Kidney epithelial cell (primary cell): Measurements from ENCODE around the gene GREB1. TPM values are rescaled to one million over a fixed set of nuclear protein-coding genes. Genes with fewer than 3 reads are reported as not detected.

Source experiments
- DNase-seq: peaks from one replicate; pipeline ENCODE4 v3.0.0-alpha.2; 2010; ENCODE audit warnings: low read depth
- H3K27me3 ChIP-seq: 2 replicates; pipeline ENCODE4 v1.6.0; 2011; ENCODE audit warnings: low read length; ENCODE audit not compliant: control insufficient read depth, insufficient read depth
- H3K36me3 ChIP-seq: 2 replicates; pipeline ENCODE4 v1.5.1; 2011; ENCODE audit warnings: low read length; ENCODE audit not compliant: control insufficient read depth, insufficient read depth
- H3K4me3 ChIP-seq: 2 replicates; pipeline ENCODE4 v1.5.1; 2011; ENCODE audit warnings: low read depth, mild to moderate bottlenecking, control low read depth, low read length
- total RNA-seq: library from RNA; depleted of rRNA; stranded (reverse); fragments of >200 nt; gene quantifications from 2 replicates; pipeline ENCODE4 v1.2.3, GENCODE V29; 2015
- TF ChIP-seq, protein P1 (sequence below): IDR thresholded peaks from 2 replicates; pipeline ENCODE4 v1.5.1; 2011; ENCODE audit warnings: mild to moderate bottlenecking, moderate library complexity, low read length, control low read depth, inconsistent platforms; ENCODE audit not compliant: insufficient read depth, poor library complexity, severe bottlenecking

The GREB1 gene
- total RNA-seq, 1 donor from 2014 or later = 2.8 TPM

DNA sequence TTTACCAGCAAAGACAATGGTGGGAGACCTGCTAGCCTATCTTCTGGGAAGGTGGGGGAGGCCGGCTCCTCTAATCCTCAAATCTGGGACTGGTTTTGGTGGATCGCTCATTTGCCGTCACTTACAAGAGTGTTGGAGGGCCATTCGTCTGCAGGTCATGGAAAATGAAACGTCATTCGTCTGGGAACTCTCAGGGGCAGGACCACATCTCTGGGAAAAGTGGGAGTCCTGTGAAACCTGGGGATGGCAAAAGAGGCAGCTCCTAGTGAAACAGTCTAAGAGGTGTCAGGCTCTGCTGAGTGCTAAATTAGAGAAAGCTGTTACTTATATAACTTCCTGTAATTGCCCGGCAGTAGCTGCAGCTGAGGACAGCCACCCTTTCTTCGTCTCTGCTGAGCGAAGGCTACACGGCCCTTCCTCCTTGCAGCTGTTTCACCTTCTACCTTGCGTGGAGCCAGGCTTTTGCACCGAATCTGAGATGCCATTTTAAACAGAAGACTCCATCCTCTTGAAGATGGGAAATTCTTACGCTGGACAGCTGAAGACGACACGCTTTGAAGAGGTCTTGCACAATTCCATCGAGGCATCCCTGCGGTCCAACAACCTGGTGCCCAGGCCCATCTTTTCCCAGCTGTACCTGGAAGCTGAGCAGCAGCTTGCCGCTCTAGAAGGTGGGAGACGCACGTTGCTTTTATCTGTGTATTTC, 22.4 kb downstream of the GREB1 start:
- H3K36me3 ChIP-seq = no peaks in the 10 kb centered on the region
- TF ChIP-seq, protein P1, sequence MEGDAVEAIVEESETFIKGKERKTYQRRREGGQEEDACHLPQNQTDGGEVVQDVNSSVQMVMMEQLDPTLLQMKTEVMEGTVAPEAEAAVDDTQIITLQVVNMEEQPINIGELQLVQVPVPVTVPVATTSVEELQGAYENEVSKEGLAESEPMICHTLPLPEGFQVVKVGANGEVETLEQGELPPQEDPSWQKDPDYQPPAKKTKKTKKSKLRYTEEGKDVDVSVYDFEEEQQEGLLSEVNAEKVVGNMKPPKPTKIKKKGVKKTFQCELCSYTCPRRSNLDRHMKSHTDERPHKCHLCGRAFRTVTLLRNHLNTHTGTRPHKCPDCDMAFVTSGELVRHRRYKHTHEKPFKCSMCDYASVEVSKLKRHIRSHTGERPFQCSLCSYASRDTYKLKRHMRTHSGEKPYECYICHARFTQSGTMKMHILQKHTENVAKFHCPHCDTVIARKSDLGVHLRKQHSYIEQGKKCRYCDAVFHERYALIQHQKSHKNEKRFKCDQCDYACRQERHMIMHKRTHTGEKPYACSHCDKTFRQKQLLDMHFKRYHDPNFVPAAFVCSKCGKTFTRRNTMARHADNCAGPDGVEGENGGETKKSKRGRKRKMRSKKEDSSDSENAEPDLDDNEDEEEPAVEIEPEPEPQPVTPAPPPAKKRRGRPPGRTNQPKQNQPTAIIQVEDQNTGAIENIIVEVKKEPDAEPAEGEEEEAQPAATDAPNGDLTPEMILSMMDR = no peak
- peaks cover 14% of the 10 kb centered on the region for H3K27me3 ChIP-seq
- DNase-seq = no peak
- H3K4me3 ChIP-seq = no peak overlapping the region

DNA sequence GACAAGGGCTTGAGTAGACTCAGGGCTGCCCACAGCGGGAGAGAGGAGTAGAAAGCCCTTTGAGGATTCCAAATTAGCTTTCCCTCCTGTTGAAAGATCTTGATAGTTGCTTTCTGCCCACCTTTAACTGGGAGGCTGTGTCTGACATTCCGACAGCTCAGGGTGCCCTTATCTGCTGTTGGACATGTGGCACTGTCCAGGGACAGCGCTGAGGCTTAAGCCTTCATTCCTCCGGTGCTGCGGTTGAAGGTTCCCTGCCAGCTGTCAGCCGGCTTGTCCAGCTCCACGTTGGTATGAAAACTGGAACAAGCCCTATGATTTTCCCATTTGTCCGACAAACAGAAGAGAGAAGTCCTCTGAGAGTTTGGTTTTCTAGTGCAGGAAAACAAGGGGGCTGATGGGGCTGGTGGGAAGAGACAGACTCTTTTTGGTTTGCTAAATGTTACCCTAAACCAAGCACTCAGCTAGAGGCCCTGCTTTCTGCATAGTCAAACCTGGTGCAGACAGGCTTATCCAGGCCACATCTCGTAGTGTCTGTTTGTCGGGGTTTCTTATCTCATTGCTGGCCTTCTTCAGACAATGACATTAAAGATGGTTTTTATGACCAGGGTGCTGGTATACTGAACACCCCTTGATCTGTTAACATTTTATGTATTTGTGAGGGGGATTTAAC, 24.5 kb downstream of the GREB1 start:
- DNase-seq = no peak
- Histone ChIP-seq H3K36me3 (no peaks in the 10 kb centered on the region), H3K4me3 (no peak overlapping the region), H3K27me3 (peaks cover 14% of the 10 kb centered on the region)
- TF ChIP-seq, protein P1 = no peak

DNA sequence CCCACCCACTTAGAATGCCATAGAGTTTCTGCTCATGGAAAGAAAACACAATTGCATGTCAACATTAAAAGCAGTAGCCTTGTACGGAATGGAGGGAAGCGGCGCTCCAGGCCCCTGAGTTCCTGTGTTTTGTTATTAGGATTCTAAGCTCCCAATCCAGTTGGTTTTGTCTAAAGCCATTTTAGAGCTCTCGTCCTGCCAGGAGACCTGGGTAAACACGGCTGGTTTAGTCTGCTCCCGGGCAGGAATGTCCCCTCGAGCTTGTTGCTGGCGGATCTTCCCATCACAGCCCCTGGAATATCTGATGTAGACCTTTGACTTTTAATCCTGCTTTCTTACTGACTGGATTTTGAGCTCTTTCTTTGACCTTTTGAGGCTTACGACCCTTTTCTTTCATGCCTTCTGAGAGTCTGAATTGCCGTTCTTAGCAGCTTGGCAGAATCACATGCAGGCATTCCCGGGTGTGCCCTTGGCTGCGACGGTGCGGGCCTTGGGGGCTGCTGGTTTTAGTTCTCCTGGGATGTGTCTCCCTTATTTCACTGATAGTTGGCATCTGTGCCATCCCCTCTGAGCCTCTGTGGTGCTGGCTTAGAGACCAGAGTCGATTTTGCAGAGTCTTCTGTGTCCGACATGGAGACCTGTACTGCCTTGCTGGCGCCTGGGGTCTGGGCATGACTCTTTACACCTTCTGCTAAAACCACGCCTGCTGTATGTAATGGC, 25.4 kb downstream of the GREB1 start:
- TF ChIP-seq, protein P1 = no peak
- DNase-seq = no peak
- Histone ChIP-seq H3K4me3 (no peak overlapping the region), H3K27me3 (peaks cover 14% of the 10 kb centered on the region), H3K36me3 (no peaks in the 10 kb centered on the region)

DNA sequence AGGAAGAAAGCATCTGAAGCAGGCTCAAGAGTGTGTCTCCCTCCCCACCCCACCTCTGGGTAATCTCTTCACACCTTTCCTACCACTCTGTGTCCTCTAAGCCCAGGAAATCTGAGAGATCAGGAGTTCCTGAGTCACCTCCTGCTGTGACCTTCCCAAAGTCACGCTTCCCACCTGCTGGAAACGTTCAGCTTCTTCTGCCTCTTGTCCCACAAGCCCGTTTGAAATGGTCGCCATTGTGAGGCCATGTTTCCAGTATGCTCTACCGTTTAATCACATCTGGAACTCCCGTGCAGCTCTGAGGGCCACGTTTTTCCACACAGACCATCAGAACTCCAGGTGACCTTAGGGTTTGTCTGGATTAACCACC, 25.9 kb downstream of the GREB1 start:
- TF ChIP-seq, protein P1 = no peak
- H3K27me3 ChIP-seq = peaks cover 14% of the 10 kb centered on the region
- H3K36me3 ChIP-seq = no peaks in the 10 kb centered on the region
- no peak overlapping the region for H3K4me3 ChIP-seq
- DNase-seq = no peak

DNA sequence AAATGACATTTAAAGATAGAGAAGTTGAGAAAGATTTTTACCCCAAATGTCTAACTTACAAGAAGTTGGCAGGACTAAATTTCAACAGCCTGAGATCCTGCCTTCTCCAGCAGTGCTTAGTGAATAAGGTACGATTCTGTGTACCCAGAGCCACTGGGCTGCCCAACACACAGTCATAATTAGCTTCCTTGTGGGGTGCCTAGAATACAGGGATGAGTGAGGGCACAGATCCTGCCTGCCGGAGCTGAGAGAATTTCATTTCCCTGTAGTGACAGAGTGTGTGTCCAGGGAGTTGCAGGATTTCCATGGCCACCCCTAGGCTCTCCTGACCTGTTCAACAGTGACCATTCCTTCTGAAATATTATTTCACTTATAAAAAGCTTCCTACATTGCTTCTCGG, 27.0 kb downstream of the GREB1 start:
- no peak for DNase-seq
- TF ChIP-seq, protein P1 = no peak

More for the DNA sequence above, 27.0 kb downstream of the GREB1 start:
- Histone ChIP-seq H3K4me3 (no peak overlapping the region), H3K36me3 (no peaks in the 10 kb centered on the region), H3K27me3 (peaks cover 14% of the 10 kb centered on the region)
